ENCODE results near the gene ZNF837. TPM values are rescaled to one million over a fixed set of nuclear protein-coding genes. Genes with fewer than 3 reads are reported as not detected.

Gene ZNF837
- total RNA-seq, 1 experiment from 2014 or later: 4.9 TPM

DNA sequence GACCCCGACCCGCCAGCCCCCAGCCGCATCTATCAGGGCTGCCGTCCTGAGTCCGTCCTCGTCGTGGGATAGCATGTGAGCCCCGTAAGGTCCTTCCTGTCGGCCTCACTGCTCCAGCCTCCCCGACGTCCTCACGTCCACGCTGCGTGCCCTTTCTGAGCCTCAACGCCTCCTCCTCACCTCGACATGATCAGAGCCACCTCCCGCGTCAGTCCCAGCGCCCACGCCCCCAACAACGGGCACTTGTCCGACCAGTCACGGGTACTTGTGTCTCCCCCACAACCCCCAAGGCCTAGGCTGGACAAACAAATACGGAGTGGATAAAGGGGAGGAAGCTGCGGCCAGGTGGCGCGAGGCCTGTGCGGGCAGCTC lies 18.9 kb downstream of the ZNF837 start (continued):
- TF ChIP-seq, protein P1, sequence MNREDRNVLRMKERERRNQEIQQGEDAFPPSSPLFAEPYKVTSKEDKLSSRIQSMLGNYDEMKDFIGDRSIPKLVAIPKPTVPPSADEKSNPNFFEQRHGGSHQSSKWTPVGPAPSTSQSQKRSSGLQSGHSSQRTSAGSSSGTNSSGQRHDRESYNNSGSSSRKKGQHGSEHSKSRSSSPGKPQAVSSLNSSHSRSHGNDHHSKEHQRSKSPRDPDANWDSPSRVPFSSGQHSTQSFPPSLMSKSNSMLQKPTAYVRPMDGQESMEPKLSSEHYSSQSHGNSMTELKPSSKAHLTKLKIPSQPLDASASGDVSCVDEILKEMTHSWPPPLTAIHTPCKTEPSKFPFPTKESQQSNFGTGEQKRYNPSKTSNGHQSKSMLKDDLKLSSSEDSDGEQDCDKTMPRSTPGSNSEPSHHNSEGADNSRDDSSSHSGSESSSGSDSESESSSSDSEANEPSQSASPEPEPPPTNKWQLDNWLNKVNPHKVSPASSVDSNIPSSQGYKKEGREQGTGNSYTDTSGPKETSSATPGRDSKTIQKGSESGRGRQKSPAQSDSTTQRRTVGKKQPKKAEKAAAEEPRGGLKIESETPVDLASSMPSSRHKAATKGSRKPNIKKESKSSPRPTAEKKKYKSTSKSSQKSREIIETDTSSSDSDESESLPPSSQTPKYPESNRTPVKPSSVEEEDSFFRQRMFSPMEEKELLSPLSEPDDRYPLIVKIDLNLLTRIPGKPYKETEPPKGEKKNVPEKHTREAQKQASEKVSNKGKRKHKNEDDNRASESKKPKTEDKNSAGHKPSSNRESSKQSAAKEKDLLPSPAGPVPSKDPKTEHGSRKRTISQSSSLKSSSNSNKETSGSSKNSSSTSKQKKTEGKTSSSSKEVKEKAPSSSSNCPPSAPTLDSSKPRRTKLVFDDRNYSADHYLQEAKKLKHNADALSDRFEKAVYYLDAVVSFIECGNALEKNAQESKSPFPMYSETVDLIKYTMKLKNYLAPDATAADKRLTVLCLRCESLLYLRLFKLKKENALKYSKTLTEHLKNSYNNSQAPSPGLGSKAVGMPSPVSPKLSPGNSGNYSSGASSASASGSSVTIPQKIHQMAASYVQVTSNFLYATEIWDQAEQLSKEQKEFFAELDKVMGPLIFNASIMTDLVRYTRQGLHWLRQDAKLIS (CRISPR knock-in tag; IDR thresholded peaks at IDR 0.05; ENCODE audit: borderline replicate concordance): 0 out of 2 replicates have a peak, but pooled peaks have one; percentile 39
- TF ChIP-seq, protein P2, sequence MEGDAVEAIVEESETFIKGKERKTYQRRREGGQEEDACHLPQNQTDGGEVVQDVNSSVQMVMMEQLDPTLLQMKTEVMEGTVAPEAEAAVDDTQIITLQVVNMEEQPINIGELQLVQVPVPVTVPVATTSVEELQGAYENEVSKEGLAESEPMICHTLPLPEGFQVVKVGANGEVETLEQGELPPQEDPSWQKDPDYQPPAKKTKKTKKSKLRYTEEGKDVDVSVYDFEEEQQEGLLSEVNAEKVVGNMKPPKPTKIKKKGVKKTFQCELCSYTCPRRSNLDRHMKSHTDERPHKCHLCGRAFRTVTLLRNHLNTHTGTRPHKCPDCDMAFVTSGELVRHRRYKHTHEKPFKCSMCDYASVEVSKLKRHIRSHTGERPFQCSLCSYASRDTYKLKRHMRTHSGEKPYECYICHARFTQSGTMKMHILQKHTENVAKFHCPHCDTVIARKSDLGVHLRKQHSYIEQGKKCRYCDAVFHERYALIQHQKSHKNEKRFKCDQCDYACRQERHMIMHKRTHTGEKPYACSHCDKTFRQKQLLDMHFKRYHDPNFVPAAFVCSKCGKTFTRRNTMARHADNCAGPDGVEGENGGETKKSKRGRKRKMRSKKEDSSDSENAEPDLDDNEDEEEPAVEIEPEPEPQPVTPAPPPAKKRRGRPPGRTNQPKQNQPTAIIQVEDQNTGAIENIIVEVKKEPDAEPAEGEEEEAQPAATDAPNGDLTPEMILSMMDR (IDR thresholded peaks at IDR 0.05): no peak
- TF ChIP-seq KAT7 (CRISPR knock-in tag; IDR thresholded peaks at IDR 0.05; ENCODE audit: borderline replicate concordance) (0 out of 2 replicates have a peak, but pooled peaks have one; percentile 46), ZNF219 (CRISPR knock-in tag; IDR thresholded peaks at IDR 0.05; ENCODE audit: borderline replicate concordance) (no peak), ZNF121 (CRISPR knock-in tag; IDR thresholded peaks at IDR 0.05) (no peak), CBFB (CRISPR knock-in tag; IDR thresholded peaks at IDR 0.05; ENCODE audit: low read depth) (no peak), NFE2L1 (CRISPR knock-in tag; IDR thresholded peaks at IDR 0.05) (peak; percentile 10; the same call in 1 of the 2 replicates), HMGA2 (CRISPR knock-in tag; IDR thresholded peaks at IDR 0.05) (no peak)
- TF ChIP-seq, protein P3, sequence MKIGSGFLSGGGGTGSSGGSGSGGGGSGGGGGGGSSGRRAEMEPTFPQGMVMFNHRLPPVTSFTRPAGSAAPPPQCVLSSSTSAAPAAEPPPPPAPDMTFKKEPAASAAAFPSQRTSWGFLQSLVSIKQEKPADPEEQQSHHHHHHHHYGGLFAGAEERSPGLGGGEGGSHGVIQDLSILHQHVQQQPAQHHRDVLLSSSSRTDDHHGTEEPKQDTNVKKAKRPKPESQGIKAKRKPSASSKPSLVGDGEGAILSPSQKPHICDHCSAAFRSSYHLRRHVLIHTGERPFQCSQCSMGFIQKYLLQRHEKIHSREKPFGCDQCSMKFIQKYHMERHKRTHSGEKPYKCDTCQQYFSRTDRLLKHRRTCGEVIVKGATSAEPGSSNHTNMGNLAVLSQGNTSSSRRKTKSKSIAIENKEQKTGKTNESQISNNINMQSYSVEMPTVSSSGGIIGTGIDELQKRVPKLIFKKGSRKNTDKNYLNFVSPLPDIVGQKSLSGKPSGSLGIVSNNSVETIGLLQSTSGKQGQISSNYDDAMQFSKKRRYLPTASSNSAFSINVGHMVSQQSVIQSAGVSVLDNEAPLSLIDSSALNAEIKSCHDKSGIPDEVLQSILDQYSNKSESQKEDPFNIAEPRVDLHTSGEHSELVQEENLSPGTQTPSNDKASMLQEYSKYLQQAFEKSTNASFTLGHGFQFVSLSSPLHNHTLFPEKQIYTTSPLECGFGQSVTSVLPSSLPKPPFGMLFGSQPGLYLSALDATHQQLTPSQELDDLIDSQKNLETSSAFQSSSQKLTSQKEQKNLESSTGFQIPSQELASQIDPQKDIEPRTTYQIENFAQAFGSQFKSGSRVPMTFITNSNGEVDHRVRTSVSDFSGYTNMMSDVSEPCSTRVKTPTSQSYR (CRISPR knock-in tag; IDR thresholded peaks at IDR 0.05): no peak
- TF ChIP-seq, protein P4, sequence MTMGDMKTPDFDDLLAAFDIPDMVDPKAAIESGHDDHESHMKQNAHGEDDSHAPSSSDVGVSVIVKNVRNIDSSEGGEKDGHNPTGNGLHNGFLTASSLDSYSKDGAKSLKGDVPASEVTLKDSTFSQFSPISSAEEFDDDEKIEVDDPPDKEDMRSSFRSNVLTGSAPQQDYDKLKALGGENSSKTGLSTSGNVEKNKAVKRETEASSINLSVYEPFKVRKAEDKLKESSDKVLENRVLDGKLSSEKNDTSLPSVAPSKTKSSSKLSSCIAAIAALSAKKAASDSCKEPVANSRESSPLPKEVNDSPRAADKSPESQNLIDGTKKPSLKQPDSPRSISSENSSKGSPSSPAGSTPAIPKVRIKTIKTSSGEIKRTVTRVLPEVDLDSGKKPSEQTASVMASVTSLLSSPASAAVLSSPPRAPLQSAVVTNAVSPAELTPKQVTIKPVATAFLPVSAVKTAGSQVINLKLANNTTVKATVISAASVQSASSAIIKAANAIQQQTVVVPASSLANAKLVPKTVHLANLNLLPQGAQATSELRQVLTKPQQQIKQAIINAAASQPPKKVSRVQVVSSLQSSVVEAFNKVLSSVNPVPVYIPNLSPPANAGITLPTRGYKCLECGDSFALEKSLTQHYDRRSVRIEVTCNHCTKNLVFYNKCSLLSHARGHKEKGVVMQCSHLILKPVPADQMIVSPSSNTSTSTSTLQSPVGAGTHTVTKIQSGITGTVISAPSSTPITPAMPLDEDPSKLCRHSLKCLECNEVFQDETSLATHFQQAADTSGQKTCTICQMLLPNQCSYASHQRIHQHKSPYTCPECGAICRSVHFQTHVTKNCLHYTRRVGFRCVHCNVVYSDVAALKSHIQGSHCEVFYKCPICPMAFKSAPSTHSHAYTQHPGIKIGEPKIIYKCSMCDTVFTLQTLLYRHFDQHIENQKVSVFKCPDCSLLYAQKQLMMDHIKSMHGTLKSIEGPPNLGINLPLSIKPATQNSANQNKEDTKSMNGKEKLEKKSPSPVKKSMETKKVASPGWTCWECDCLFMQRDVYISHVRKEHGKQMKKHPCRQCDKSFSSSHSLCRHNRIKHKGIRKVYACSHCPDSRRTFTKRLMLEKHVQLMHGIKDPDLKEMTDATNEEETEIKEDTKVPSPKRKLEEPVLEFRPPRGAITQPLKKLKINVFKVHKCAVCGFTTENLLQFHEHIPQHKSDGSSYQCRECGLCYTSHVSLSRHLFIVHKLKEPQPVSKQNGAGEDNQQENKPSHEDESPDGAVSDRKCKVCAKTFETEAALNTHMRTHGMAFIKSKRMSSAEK (CRISPR knock-in tag; IDR thresholded peaks at IDR 0.05; ENCODE audit: borderline replicate concordance): no peak
- TF ChIP-seq, protein P5, sequence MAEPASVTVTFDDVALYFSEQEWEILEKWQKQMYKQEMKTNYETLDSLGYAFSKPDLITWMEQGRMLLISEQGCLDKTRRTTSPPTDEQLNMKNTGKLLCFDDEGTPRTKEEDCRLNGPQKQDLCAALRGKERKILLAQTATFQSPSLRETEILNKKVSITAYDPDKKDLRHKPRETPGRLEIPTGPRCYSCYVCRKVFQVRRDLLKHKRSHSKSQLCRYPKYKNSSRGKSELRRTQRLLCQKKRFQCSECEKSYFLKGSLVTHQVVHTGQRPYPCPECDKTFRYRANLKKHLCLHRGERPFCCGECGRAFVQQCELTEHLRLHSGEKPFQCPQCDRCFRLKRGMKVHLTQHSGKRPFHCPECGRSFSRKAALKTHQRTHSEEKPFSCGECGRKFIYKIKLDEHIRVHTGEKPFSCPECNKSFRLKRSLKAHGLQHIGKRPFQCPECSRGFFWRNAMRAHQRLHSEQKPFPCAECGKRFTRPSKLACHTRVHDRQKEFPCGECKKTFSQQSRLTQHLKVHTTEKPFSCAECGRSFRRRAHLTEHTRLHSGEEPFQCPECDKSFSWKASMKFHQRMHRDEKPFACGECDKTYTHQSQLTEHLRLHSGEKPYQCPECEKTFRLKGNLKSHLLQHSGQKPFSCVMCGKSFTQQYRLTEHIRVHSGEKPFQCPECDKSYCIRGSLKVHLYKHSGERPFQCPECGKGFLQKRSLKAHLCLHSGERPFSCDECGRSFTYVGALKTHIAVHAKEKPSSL (CRISPR knock-in tag; conservative IDR thresholded peaks at IDR 0.05): no peak
- TF ChIP-seq, protein P6, sequence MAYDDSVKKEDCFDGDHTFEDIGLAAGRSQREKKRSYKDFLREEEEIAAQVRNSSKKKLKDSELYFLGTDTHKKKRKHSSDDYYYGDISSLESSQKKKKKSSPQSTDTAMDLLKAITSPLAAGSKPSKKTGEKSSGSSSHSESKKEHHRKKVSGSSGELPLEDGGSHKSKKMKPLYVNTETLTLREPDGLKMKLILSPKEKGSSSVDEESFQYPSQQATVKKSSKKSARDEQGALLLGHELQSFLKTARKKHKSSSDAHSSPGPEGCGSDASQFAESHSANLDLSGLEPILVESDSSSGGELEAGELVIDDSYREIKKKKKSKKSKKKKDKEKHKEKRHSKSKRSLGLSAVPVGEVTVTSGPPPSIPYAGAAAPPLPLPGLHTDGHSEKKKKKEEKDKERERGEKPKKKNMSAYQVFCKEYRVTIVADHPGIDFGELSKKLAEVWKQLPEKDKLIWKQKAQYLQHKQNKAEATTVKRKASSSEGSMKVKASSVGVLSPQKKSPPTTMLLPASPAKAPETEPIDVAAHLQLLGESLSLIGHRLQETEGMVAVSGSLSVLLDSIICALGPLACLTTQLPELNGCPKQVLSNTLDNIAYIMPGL (CRISPR knock-in tag; IDR thresholded peaks at IDR 0.05): no peak
